Measurements from ENCODE around the gene LTB. TPM values are rescaled to one million over a fixed set of nuclear protein-coding genes. Genes with fewer than 3 reads are reported as not detected.
A peak's percentile ranks its signal among the peaks of the same experiment; 100 is the strongest.

LTB gene
- total and polyA plus RNA-seq, 9 of the 15 experiments (the other 6 are each of a cell fraction or from before 2014, with no cell fraction given): 0.07 to 0.51 TPM; not detected in 7

GRCh38 chr6:31546958-31547726 is 35.1 kb downstream of the LTB start, which contains the start of gene NFKBIL1 (continued):
- TF ChIP-seq KHSRP (IDR thresholded peaks at IDR 0.05) (0 out of 2 replicates have a peak, but pooled peaks have one; percentile 52), OTX1 (CRISPR knock-in tag; IDR thresholded peaks at IDR 0.05) (no peak; the same call in 1 of the 2 replicates), ZNF76 (CRISPR knock-in tag; IDR thresholded peaks at IDR 0.05; ENCODE audit: borderline replicate concordance) (no peak; the same call in 1 of the 2 replicates), TCF7 (IDR thresholded peaks at IDR 0.05; ENCODE audit: borderline replicate concordance) (0 out of 2 replicates have a peak, but pooled peaks have one; percentile 26), ZNF778 (CRISPR knock-in tag; IDR thresholded peaks at IDR 0.05) (no peak), CBFA2T2 (conservative IDR thresholded peaks at IDR 0.05) (no peak), MIER1 (IDR thresholded peaks at IDR 0.05; ENCODE audit: low read depth) (peak; percentile 80), ZBTB9 (CRISPR knock-in tag; IDR thresholded peaks at IDR 0.05) (no peak), NFE2L1 (tag; IDR thresholded peaks at IDR 0.05; ENCODE audit: borderline replicate concordance, low read depth) (no peak), ZNF224 (CRISPR knock-in tag; IDR thresholded peaks at IDR 0.05) (no peak), ZNF780A (CRISPR knock-in tag; IDR thresholded peaks at IDR 0.05) (no peak), STAT5A (IDR thresholded peaks at IDR 0.05; ENCODE audit: borderline replicate concordance, low read length) (no peak; the same call in 1 of the 2 replicates), LEF1 (IDR thresholded peaks at IDR 0.05) (0 out of 2 replicates have a peak, but pooled peaks have one; percentile 8), ZNF12 (CRISPR knock-in tag; IDR thresholded peaks at IDR 0.05) (no peak), NFATC3 (IDR thresholded peaks at IDR 0.05) (peak; percentile 93), DNMT1 (IDR thresholded peaks at IDR 0.05) (0 out of 2 replicates have a peak, but pooled peaks have one; percentile 91), PTBP1 (IDR thresholded peaks at IDR 0.05; ENCODE audit: low read depth, low read length) (no peak), SIN3B (IDR thresholded peaks at IDR 0.05; ENCODE audit: low read depth) (peak; percentile 54; the same call in 1 of the 2 replicates)
- TF ChIP-seq, protein P1, sequence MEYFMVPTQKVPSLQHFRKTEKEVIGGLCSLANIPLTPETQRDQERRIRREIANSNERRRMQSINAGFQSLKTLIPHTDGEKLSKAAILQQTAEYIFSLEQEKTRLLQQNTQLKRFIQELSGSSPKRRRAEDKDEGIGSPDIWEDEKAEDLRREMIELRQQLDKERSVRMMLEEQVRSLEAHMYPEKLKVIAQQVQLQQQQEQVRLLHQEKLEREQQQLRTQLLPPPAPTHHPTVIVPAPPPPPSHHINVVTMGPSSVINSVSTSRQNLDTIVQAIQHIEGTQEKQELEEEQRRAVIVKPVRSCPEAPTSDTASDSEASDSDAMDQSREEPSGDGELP (CRISPR knock-in tag; IDR thresholded peaks at IDR 0.05; ENCODE audit: borderline replicate concordance): peak; percentile 94
- TF ChIP-seq, protein P2, sequence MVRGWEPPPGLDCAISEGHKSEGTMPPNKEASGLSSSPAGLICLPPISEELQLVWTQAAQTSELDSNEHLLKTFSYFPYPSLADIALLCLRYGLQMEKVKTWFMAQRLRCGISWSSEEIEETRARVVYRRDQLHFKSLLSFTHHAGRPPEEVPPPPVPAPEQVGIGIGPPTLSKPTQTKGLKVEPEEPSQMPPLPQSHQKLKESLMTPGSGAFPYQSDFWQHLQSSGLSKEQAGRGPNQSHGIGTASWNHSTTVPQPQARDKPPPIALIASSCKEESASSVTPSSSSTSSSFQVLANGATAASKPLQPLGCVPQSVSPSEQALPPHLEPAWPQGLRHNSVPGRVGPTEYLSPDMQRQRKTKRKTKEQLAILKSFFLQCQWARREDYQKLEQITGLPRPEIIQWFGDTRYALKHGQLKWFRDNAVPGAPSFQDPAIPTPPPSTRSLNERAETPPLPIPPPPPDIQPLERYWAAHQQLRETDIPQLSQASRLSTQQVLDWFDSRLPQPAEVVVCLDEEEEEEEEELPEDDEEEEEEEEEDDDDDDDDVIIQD (CRISPR knock-in tag; IDR thresholded peaks at IDR 0.05): no peak
- TF ChIP-seq, protein P3, sequence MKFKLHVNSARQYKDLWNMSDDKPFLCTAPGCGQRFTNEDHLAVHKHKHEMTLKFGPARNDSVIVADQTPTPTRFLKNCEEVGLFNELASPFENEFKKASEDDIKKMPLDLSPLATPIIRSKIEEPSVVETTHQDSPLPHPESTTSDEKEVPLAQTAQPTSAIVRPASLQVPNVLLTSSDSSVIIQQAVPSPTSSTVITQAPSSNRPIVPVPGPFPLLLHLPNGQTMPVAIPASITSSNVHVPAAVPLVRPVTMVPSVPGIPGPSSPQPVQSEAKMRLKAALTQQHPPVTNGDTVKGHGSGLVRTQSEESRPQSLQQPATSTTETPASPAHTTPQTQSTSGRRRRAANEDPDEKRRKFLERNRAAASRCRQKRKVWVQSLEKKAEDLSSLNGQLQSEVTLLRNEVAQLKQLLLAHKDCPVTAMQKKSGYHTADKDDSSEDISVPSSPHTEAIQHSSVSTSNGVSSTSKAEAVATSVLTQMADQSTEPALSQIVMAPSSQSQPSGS (CRISPR knock-in tag; IDR thresholded peaks at IDR 0.05): no peak
- TF ChIP-seq, protein P4, sequence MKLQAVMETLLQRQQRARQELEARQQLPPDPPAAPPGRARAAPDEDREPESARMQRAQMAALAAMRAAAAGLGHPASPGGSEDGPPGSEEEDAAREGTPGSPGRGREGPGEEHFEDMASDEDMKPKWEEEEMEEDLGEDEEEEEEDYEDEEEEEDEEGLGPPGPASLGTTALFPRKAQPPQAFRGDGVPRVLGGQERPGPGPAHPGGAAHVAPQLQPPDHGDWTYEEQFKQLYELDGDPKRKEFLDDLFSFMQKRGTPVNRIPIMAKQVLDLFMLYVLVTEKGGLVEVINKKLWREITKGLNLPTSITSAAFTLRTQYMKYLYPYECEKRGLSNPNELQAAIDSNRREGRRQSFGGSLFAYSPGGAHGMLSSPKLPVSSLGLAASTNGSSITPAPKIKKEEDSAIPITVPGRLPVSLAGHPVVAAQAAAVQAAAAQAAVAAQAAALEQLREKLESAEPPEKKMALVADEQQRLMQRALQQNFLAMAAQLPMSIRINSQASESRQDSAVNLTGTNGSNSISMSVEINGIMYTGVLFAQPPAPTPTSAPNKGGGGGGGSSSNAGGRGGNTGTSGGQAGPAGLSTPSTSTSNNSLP (IDR thresholded peaks at IDR 0.05; ENCODE audit: borderline replicate concordance, low read depth, low read length): 0 out of 2 replicates have a peak, but pooled peaks have one; percentile 38

Measured in K562 (cell line).